BLaER1 (cell line): ENCODE results near the gene TLR6.

Experiments
- H3K27ac ChIP-seq: shearing (Covaris generic); formaldehyde crosslinking; 2 replicates; pipeline ENCODE4 v1.8.1; 2022
- H3K27me3 ChIP-seq: shearing (Covaris generic); formaldehyde crosslinking; 2 replicates; pipeline ENCODE4 v1.8.1; 2022
- H3K36me3 ChIP-seq: shearing (Covaris generic); formaldehyde crosslinking; 2 replicates; pipeline ENCODE4 v1.8.1; 2022
- H3K4me1 ChIP-seq: shearing (Covaris generic); formaldehyde crosslinking; 2 replicates; pipeline ENCODE4 v1.8.1; 2022
- H3K4me2 ChIP-seq: shearing (Covaris generic); formaldehyde crosslinking; 2 replicates; pipeline ENCODE4 v1.8.1; 2022
- H3K4me3 ChIP-seq: shearing (Covaris generic); formaldehyde crosslinking; 2 replicates; pipeline ENCODE4 v1.8.1; 2022
- H3K9ac ChIP-seq: shearing (Covaris generic); formaldehyde crosslinking; 2 replicates; pipeline ENCODE4 v1.8.1; 2022
- H3K9me3 ChIP-seq: shearing (Covaris generic); formaldehyde crosslinking; 2 replicates; pipeline ENCODE4 v1.8.1; 2022
- H4K20me1 ChIP-seq: shearing (Covaris generic); formaldehyde crosslinking; 2 replicates; pipeline ENCODE4 v1.8.1; 2022
- Cebpa-rat ChIP-seq: shearing (Covaris generic); IDR thresholded peaks from 2 replicates; pipeline ENCODE4 v1.8.1; 2022

TLR6 gene

GRCh38 chr4:38831653-38832052 lies 25.0 kb downstream of the TLR6 start:
- Histone ChIP-seq H4K20me1 (no peaks in the 10 kb centered on the region), H3K9ac (no peak overlapping the region), H3K27me3 (no peaks in the 10 kb centered on the region), H3K27ac (no peak overlapping the region), H3K4me3 (no peak overlapping the region), H3K36me3 (no peaks in the 10 kb centered on the region), H3K9me3 (peaks cover 26% of the 10 kb centered on the region), H3K4me1 (no peaks in the 10 kb centered on the region), H3K4me2 (no peak overlapping the region)
- TF ChIP-seq Cebpa-rat: no peak

- Histone ChIP-seq H3K27ac (no peak overlapping the region), H4K20me1 (no peaks in the 10 kb centered on the region), H3K9me3 (peaks cover 13% of the 10 kb centered on the region), H3K9ac (no peak overlapping the region), H3K27me3 (no peaks in the 10 kb centered on the region), H3K4me2 (no peak overlapping the region), H3K4me3 (no peak overlapping the region), H3K36me3 (no peaks in the 10 kb centered on the region), H3K4me1 (no peaks in the 10 kb centered on the region)
- TF ChIP-seq Cebpa-rat: no peak
Measured at GRCh38 chr4:38829237-38829636, 27.4 kb downstream of the TLR6 start.

- Histone ChIP-seq H3K9me3 (peaks cover 18% of the 10 kb centered on the region), H3K4me2 (no peak overlapping the region), H3K27ac (no peak overlapping the region), H3K9ac (no peak overlapping the region), H4K20me1 (no peaks in the 10 kb centered on the region), H3K4me3 (no peak overlapping the region), H3K36me3 (no peaks in the 10 kb centered on the region), H3K27me3 (no peaks in the 10 kb centered on the region), H3K4me1 (no peaks in the 10 kb centered on the region)
- no peak for TF ChIP-seq Cebpa-rat
Measured at GRCh38 chr4:38823766-38824165, 32.9 kb downstream of the TLR6 start.

- Histone ChIP-seq H3K4me2 (no peak overlapping the region), H3K9me3 (peaks cover 18% of the 10 kb centered on the region), H3K4me1 (no peaks in the 10 kb centered on the region), H3K4me3 (no peak overlapping the region), H3K27ac (no peak overlapping the region), H3K9ac (no peak overlapping the region), H3K27me3 (no peaks in the 10 kb centered on the region), H3K36me3 (no peaks in the 10 kb centered on the region), H4K20me1 (no peaks in the 10 kb centered on the region)
- no peak for TF ChIP-seq Cebpa-rat
Measured at GRCh38 chr4:38822748-38823303, 33.8 kb downstream of the TLR6 start.

GRCh38 chr4:38821739-38822138 lies 34.9 kb downstream of the TLR6 start:
- Histone ChIP-seq H4K20me1 (no peaks in the 10 kb centered on the region), H3K4me1 (peaks cover under 1% of the 10 kb centered on the region; the same call in 1 of the 2 replicates), H3K4me3 (no peak overlapping the region), H3K4me2 (no peak overlapping the region), H3K27me3 (no peaks in the 10 kb centered on the region), H3K36me3 (no peaks in the 10 kb centered on the region), H3K9ac (no peak overlapping the region), H3K27ac (no peak overlapping the region), H3K9me3 (peaks cover 18% of the 10 kb centered on the region)
- no peak for TF ChIP-seq Cebpa-rat

GRCh38 chr4:38820329-38821061 lies 36.1 kb downstream of the TLR6 start:
- Histone ChIP-seq H3K4me3 (no peak overlapping the region), H3K9ac (no peak overlapping the region), H3K4me1 (peaks cover 13% of the 10 kb centered on the region; the same call in 1 of the 2 replicates), H3K4me2 (no peak overlapping the region), H3K9me3 (peaks cover 20% of the 10 kb centered on the region), H3K27ac (no peak overlapping the region), H4K20me1 (no peaks in the 10 kb centered on the region), H3K36me3 (no peaks in the 10 kb centered on the region), H3K27me3 (no peaks in the 10 kb centered on the region)
- peak; percentile 78; the same call in 1 of the 2 replicates for TF ChIP-seq Cebpa-rat

- H4K20me1 ChIP-seq: no peaks in the 10 kb centered on the region
- no peaks in the 10 kb centered on the region for H3K27me3 ChIP-seq
- no peak for TF ChIP-seq Cebpa-rat
- no peak overlapping the region for H3K9ac ChIP-seq
- H3K27ac ChIP-seq: no peak overlapping the region
- H3K4me3 ChIP-seq: no peak overlapping the region
- no peak overlapping the region for H3K4me2 ChIP-seq
- H3K4me1 ChIP-seq: peaks cover 13% of the 10 kb centered on the region; the same call in 1 of the 2 replicates
- H3K9me3 ChIP-seq: peaks cover 29% of the 10 kb centered on the region
- H3K36me3 ChIP-seq: no peaks in the 10 kb centered on the region
Measured at GRCh38 chr4:38819569-38819968, 37.0 kb downstream of the TLR6 start.

GRCh38 chr4:38818441-38818976 lies 38.1 kb downstream of the TLR6 start:
- Histone ChIP-seq H3K27ac (no peak overlapping the region), H3K9ac (no peak overlapping the region)

GRCh38 chr4:38815885-38816782 lies 40.5 kb downstream of the TLR6 start:
- Histone ChIP-seq H3K4me3 (no peak overlapping the region), H3K4me2 (peak overlapping the region; percentile 18; the same call in 1 of the 2 replicates), H3K9ac (no peak overlapping the region), H3K27ac (no peak overlapping the region), H3K4me1 (peaks cover 13% of the 10 kb centered on the region; the same call in 1 of the 2 replicates), H3K27me3 (no peaks in the 10 kb centered on the region), H3K9me3 (peaks cover 22% of the 10 kb centered on the region), H3K36me3 (no peaks in the 10 kb centered on the region), H4K20me1 (no peaks in the 10 kb centered on the region)
- no peak for TF ChIP-seq Cebpa-rat

More at GRCh38 chr4:38818441-38818976, 38.1 kb downstream of the TLR6 start:
- TF ChIP-seq Cebpa-rat: no peak
- Histone ChIP-seq H3K9me3 (peaks cover 31% of the 10 kb centered on the region), H3K27me3 (no peaks in the 10 kb centered on the region), H4K20me1 (no peaks in the 10 kb centered on the region), H3K4me2 (no peak overlapping the region), H3K36me3 (no peaks in the 10 kb centered on the region), H3K4me3 (no peak overlapping the region), H3K4me1 (peaks cover 13% of the 10 kb centered on the region; the same call in 1 of the 2 replicates)
